GM19238 (cell line): ENCODE measurements around the gene ARFGEF3.

Source experiments
- DNase-seq: peaks from one replicate; pipeline ENCODE4 v3.0.0; 2011; ENCODE audit warnings: low spot score; ENCODE audit not compliant: insufficient read length

ARFGEF3 gene

GRCh38 chr6:138297761-138298298 lies 136.1 kb downstream of the ARFGEF3 start:
- DNase-seq, result no peak

GRCh38 chr6:138300469-138300868 lies 138.7 kb downstream of the ARFGEF3 start:
- DNase-seq, result no peak

GRCh38 chr6:138302554-138302953 lies 140.8 kb downstream of the ARFGEF3 start:
- DNase-seq, result no peak

- DNase-seq, result no peak
Measured at GRCh38 chr6:138307352-138307751, 145.6 kb downstream of the ARFGEF3 start.

- no peak for DNase-seq
Measured at GRCh38 chr6:138307816-138308730, 146.3 kb downstream of the ARFGEF3 start.

- no peak for DNase-seq
Measured at GRCh38 chr6:138308731-138309110, 147.0 kb downstream of the ARFGEF3 start.

- no peak for DNase-seq
Measured at GRCh38 chr6:138309695-138310094, 148.0 kb downstream of the ARFGEF3 start.

- DNase-seq, result no peak
Measured at GRCh38 chr6:138310294-138310693, 148.6 kb downstream of the ARFGEF3 start.

GRCh38 chr6:138310821-138311220 lies 149.1 kb downstream of the ARFGEF3 start:
- DNase-seq, result no peak

- no peak for DNase-seq
Measured at GRCh38 chr6:138311268-138311667, 149.5 kb downstream of the ARFGEF3 start.

- no peak for DNase-seq
Measured at GRCh38 chr6:138318741-138319375, 157.1 kb downstream of the ARFGEF3 start.

GRCh38 chr6:138321934-138322333 lies 160.2 kb downstream of the ARFGEF3 start:
- no peak for DNase-seq

- DNase-seq, result no peak
Measured at GRCh38 chr6:138323821-138324220, 162.1 kb downstream of the ARFGEF3 start.

- DNase-seq, result no peak
Measured at GRCh38 chr6:138328210-138328609, 166.5 kb downstream of the ARFGEF3 start.

- DNase-seq, result no peak
Measured at GRCh38 chr6:138330763-138331162, 169.0 kb downstream of the ARFGEF3 start.

GRCh38 chr6:138331444-138331843 lies 169.7 kb downstream of the ARFGEF3 start:
- DNase-seq, result no peak

- DNase-seq, result no peak
Measured at GRCh38 chr6:138331984-138332383, 170.2 kb downstream of the ARFGEF3 start.

GRCh38 chr6:138334000-138334399 lies 172.3 kb downstream of the ARFGEF3 start:
- DNase-seq, result no peak

- DNase-seq, result no peak
Measured at GRCh38 chr6:138334963-138335362, 173.2 kb downstream of the ARFGEF3 start.

- DNase-seq, result no peak
Measured at GRCh38 chr6:138336221-138336620, 174.5 kb downstream of the ARFGEF3 start.

- DNase-seq, result no peak
Measured at GRCh38 chr6:138337076-138337475, 175.3 kb downstream of the ARFGEF3 start.

- no peak for DNase-seq
Measured at GRCh38 chr6:138339024-138339423, 177.3 kb downstream of the ARFGEF3 start.
